Mesenchymal stem cell (in vitro differentiated cells and primary cell): ENCODE results near the gene TRPC4AP.

Experiments used
- DNase-seq: peaks from one replicate; pipeline ENCODE4 v3.0.0-alpha.2; 2013
- H2AFZ ChIP-seq: one replicate; pipeline ENCODE4 v1.6.1; 2013; ENCODE audit warnings: low read depth, mild to moderate bottlenecking, control low read depth, inconsistent platforms, low read length, moderate library complexity
- H2AK5ac ChIP-seq: 2 replicates; pipeline ENCODE4 v1.6.1; 2013; ENCODE audit warnings: low read length, moderate library complexity, mild to moderate bottlenecking, inconsistent platforms; ENCODE audit not compliant: severe bottlenecking
- H2BK120ac ChIP-seq: one replicate; pipeline ENCODE4 v1.6.1; 2013; ENCODE audit warnings: low read depth, mild to moderate bottlenecking, inconsistent platforms, low read length, moderate library complexity
- H2BK12ac ChIP-seq, 2 experiments: one replicate each; pipeline ENCODE4 v1.6.1; 2013; ENCODE audit warnings: inconsistent platforms in 2 of 2, low read length in 2 of 2, mild to moderate bottlenecking in 2 of 2, moderate library complexity in 2 of 2, control low read depth in 1 of 2
- H2BK15ac ChIP-seq: one replicate; pipeline ENCODE4 v1.6.1; 2013; ENCODE audit warnings: mild to moderate bottlenecking, low read depth, inconsistent platforms; ENCODE audit not compliant: poor library complexity, severe bottlenecking
- H2BK5ac ChIP-seq: 2 replicates; pipeline ENCODE4 v1.6.1; 2013; ENCODE audit warnings: low read depth, mild to moderate bottlenecking, low read length, control low read depth, inconsistent platforms; ENCODE audit not compliant: poor library complexity, severe bottlenecking
- H3K14ac ChIP-seq, 2 experiments: one replicate each; pipeline ENCODE4 v1.6.1; 2013; ENCODE audit warnings: inconsistent platforms in 2 of 2, low read length in 2 of 2, control low read depth in 1 of 2, mild to moderate bottlenecking in 1 of 2, moderate library complexity in 1 of 2
- H3K18ac ChIP-seq, 2 experiments: one replicate each; pipeline ENCODE4 v1.6.1; 2013; ENCODE audit warnings: inconsistent platforms in 2 of 2, low read length in 2 of 2, control low read depth in 1 of 2, low read depth in 1 of 2, mild to moderate bottlenecking in 1 of 2
- H3K23ac ChIP-seq, 2 experiments: one replicate each; pipeline ENCODE4 v1.6.1; 2013; ENCODE audit warnings: inconsistent platforms in 2 of 2, low read length in 2 of 2, mild to moderate bottlenecking in 2 of 2, moderate library complexity in 2 of 2, control low read depth in 1 of 2
- H3K27ac ChIP-seq: 2 replicates; pipeline ENCODE4 v1.5.1; 2013; ENCODE audit warnings: mild to moderate bottlenecking, moderate library complexity, low read length, control low read depth, inconsistent platforms; ENCODE audit not compliant: poor library complexity, severe bottlenecking
- H3K27me3 ChIP-seq, 2 experiments: 2 replicates each; pipeline versions ENCODE4 v1.6.1 to v1.7.0; 2013; ENCODE audit warnings: low read length in 2 of 2, mild to moderate bottlenecking in 2 of 2, moderate library complexity in 2 of 2, control low read depth in 1 of 2, inconsistent platforms in 1 of 2; ENCODE audit not compliant: control insufficient read depth in 1 of 2, insufficient read depth in 1 of 2
- H3K36me3 ChIP-seq, 2 experiments: 2 replicates each; pipeline versions ENCODE4 v1.6.1 to v1.7.0; 2013; ENCODE audit warnings: low read length in 2 of 2, control low read depth in 1 of 2, inconsistent platforms in 1 of 2, low read depth in 1 of 2, mild to moderate bottlenecking in 1 of 2; ENCODE audit not compliant: insufficient read depth in 2 of 2, control insufficient read depth in 1 of 2
- H3K4ac ChIP-seq, 2 experiments: one replicate each; pipeline ENCODE4 v1.6.1; 2013; ENCODE audit warnings: inconsistent platforms in 2 of 2, low read length in 2 of 2, mild to moderate bottlenecking in 2 of 2, moderate library complexity in 2 of 2, control low read depth in 1 of 2, low read depth in 1 of 2
- H3K4me1 ChIP-seq: 2 replicates; pipeline ENCODE4 v1.6.1; 2013; ENCODE audit warnings: low read depth, low read length, control low read depth; ENCODE audit not compliant: control insufficient read depth, insufficient read depth
- H3K4me2 ChIP-seq: 2 replicates; pipeline ENCODE4 v1.6.1; 2013; ENCODE audit warnings: low read length, mild to moderate bottlenecking, inconsistent platforms; ENCODE audit not compliant: poor library complexity, severe bottlenecking
- H3K4me3 ChIP-seq, 2 experiments: 2 replicates each; pipeline versions ENCODE4 v1.5.1 to v1.7.0; 2013; ENCODE audit warnings: low read length in 2 of 2, mild to moderate bottlenecking in 2 of 2, control low read depth in 1 of 2, low read depth in 1 of 2; ENCODE audit not compliant: insufficient read depth in 1 of 2
- H3K79me1 ChIP-seq: replicated peaks from 2 replicates; pipeline ENCODE4 v1.6.1; 2013; ENCODE audit warnings: mild to moderate bottlenecking, control low read depth, low read length, inconsistent platforms; ENCODE audit not compliant: poor library complexity, severe bottlenecking
- H3K9ac ChIP-seq: 2 replicates; pipeline ENCODE4 v1.7.0; 2013; ENCODE audit warnings: mild to moderate bottlenecking, low read length, moderate library complexity
- H3K9me3 ChIP-seq: 2 replicates; pipeline ENCODE4 v1.7.0; 2013; ENCODE audit warnings: mild to moderate bottlenecking, low read length; ENCODE audit not compliant: control insufficient read depth
- H4K8ac ChIP-seq: one replicate; pipeline ENCODE4 v1.6.1; 2013; ENCODE audit warnings: inconsistent platforms, mild to moderate bottlenecking, low read length, moderate library complexity
- H4K91ac ChIP-seq: one replicate; pipeline ENCODE4 v1.6.1; 2013; ENCODE audit warnings: mild to moderate bottlenecking, low read length, inconsistent platforms
- WGBS: methylation state at CpG from one replicate; pipeline ENCODE4 v1.1.7; 2013; ENCODE audit warnings: mixed read lengths; 5-methylcytosine and 5-hydroxymethylcytosine counted together

The TRPC4AP gene

GRCh38 chr20:35012227-35013069 is 80.2 kb downstream of the TRPC4AP start:
- 89% methylated on average over 13 of the region's 13 CpGs for WGBS
- H3K18ac ChIP-seq = no peak overlapping the region

GRCh38 chr20:35011589-35012226 is 80.9 kb downstream of the TRPC4AP start:
- DNase-seq = no peak
- H2BK12ac ChIP-seq = no peak overlapping the region
- no peaks in the 10 kb centered on the region for H3K9me3 ChIP-seq
- no peak overlapping the region for H3K9ac ChIP-seq
- H3K23ac ChIP-seq = no peak overlapping the region
- no peak overlapping the region for H3K14ac ChIP-seq
- no peak overlapping the region for H3K27ac ChIP-seq
- no peak overlapping the region for H3K4ac ChIP-seq
- H3K4me3 ChIP-seq = no peak overlapping the region
- no peak overlapping the region for H2BK5ac ChIP-seq
- H2BK120ac ChIP-seq = no peak overlapping the region
- H3K79me1 ChIP-seq = peaks cover 58% of the 10 kb centered on the region
- H3K27me3 ChIP-seq = no peaks in the 10 kb centered on the region
- peaks cover 86 to 95% of the 10 kb centered on the region in 2 experiments for H3K36me3 ChIP-seq
- H3K4me1 ChIP-seq = peaks cover 3% of the 10 kb centered on the region
- peak overlapping the region in 1 of 2 experiments; percentile 12 for H3K18ac ChIP-seq
- H2BK15ac ChIP-seq = no peak overlapping the region
- no peak overlapping the region for H2AK5ac ChIP-seq
- H4K8ac ChIP-seq = no peak overlapping the region
- H3K4me2 ChIP-seq = no peak overlapping the region
- no peak overlapping the region for H4K91ac ChIP-seq
- H2AFZ ChIP-seq = no peak overlapping the region
- WGBS = 59% methylated on average over 5 of the region's 5 CpGs

More at GRCh38 chr20:35012227-35013069, 80.2 kb downstream of the TRPC4AP start:
- Histone ChIP-seq H3K4me1 (peaks cover 3% of the 10 kb centered on the region), H3K27me3 (no peaks in the 10 kb centered on the region), H3K4me3 (no peak overlapping the region), H4K91ac (no peak overlapping the region), H2BK12ac (no peak overlapping the region), H2BK5ac (no peak overlapping the region), H2BK120ac (no peak overlapping the region), H3K27ac (no peak overlapping the region), H4K8ac (no peak overlapping the region), H2AFZ (no peak overlapping the region), H3K79me1 (peaks cover 55% of the 10 kb centered on the region), H3K23ac (no peak overlapping the region), H3K4ac (no peak overlapping the region), H3K9me3 (no peaks in the 10 kb centered on the region), H3K14ac (no peak overlapping the region), H3K36me3 (peaks cover 81 to 95% of the 10 kb centered on the region in 2 experiments), H2AK5ac (no peak overlapping the region), H3K4me2 (no peak overlapping the region), H2BK15ac (no peak overlapping the region), H3K9ac (peak overlapping the region; percentile 3)
- DNase-seq = no peak

DNA sequence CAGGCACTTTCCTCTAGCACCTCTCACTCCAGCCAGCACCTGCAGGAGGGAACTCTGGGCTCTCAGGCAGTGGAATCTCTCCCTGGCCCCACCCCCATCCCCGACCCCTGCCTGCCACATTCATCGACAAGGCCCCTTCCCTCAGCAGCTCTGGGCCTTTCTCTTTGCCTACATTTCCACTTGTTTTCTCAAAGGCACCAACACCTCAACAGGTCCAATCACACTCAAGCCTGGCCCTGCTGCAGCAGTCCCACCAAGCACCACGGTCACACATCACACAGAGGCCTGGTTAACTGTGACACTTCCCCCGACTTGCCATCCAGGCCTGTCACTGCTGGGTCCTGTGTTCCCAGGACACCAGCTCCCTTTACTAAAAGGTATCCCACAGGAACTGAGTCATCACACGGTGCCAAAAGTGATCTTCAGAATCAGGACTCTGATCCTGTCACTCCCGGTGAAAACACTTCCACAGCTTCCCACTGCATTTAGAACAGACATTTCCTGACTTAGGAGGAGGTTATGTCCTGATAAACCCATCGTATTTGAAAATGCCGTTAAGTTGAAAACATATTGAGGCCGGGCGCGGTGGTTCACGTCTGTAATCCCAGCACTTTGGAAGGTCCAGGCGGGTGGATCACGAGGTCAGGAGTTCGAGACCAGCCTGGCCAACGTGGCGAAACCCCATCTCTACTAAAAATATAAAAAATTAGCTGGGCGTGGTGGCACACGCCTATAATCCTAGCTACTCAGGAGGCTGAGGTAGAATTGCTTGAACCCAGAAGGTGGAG is 82.0 kb downstream of the TRPC4AP start:
- H3K14ac ChIP-seq = peak overlapping the region in 1 of 2 experiments; percentile 36
- no peaks in the 10 kb centered on the region for H3K9me3 ChIP-seq
- peaks cover 94 to 97% of the 10 kb centered on the region in 2 experiments for H3K36me3 ChIP-seq
- H3K4ac ChIP-seq = no peak overlapping the region
- no peak overlapping the region for H2BK15ac ChIP-seq
- no peaks in the 10 kb centered on the region for H3K27me3 ChIP-seq
- no peak overlapping the region for H3K4me2 ChIP-seq
- H2AK5ac ChIP-seq = no peak overlapping the region
- H3K9ac ChIP-seq = no peak overlapping the region
- H2AFZ ChIP-seq = no peak overlapping the region
- no peak overlapping the region for H3K18ac ChIP-seq
- H2BK120ac ChIP-seq = no peak overlapping the region
- peak overlapping the region; percentile 19 for H4K91ac ChIP-seq
- no peak for DNase-seq
- no peak overlapping the region for H2BK5ac ChIP-seq
- 88% methylated on average over 15 of the region's 19 CpGs for WGBS
- H4K8ac ChIP-seq = no peak overlapping the region
- H3K4me3 ChIP-seq = no peak overlapping the region
- H3K4me1 ChIP-seq = peaks cover 3% of the 10 kb centered on the region
- no peak overlapping the region for H2BK12ac ChIP-seq
- peaks cover 62% of the 10 kb centered on the region for H3K79me1 ChIP-seq
- no peak overlapping the region for H3K23ac ChIP-seq
- no peak overlapping the region for H3K27ac ChIP-seq
